Tibial artery (tissue), 4 donors: Measurements from ENCODE around the gene USP10.

Experiments used
- DNase-seq, 2 donors: peaks; one replicate each; pipeline ENCODE4 v3.0.0-alpha.2; 2019
- H3K27ac ChIP-seq, 2 donors: fragments of 200-600 bp; sonication (generic) in 1 of 2; 1 replicate in 1 of 2; 2 replicates in 1 of 2; pipeline ENCODE4 v1.5.1; 2018 to 2019; ENCODE audit warnings: mild to moderate bottlenecking in 1 of 2
- H3K27me3 ChIP-seq, 2 donors: fragments of 200-600 bp; sonication (generic) in 1 of 2; one replicate each; pipeline versions ENCODE4 v1.5.1 to v1.6.0; 2016 to 2019
- H3K36me3 ChIP-seq, 3 donors: fragments of 200-600 bp; sonication (generic) in 2 of 3; one replicate each; pipeline ENCODE4 v1.5.1; 2016 to 2019; ENCODE audit warnings: mild to moderate bottlenecking in 2 of 3
- H3K4me1 ChIP-seq, 4 donors: fragments of 200-600 bp; sonication (generic) in 2 of 4; 1 replicate in 3 of 4; 2 replicates in 1 of 4; pipeline ENCODE4 v1.5.1; 2016 to 2019
- H3K4me3 ChIP-seq, 2 donors: fragments of 200-600 bp; sonication (generic) in 1 of 2; 1 replicate in 1 of 2; 2 replicates in 1 of 2; pipeline ENCODE4 v1.5.1; 2018 to 2019; ENCODE audit warnings: mild to moderate bottlenecking in 2 of 2
- H3K9me3 ChIP-seq, 3 donors: fragments of 200-600 bp; sonication (generic) in 1 of 3; one replicate each; pipeline ENCODE4 v1.5.1; 2016 to 2019
- CTCF ChIP-seq, 2 experiments: fragments of 200-600 bp in 1 of 2; fragments of 450-650 bp in 1 of 2; IDR thresholded peaks; one replicate each; pipeline ENCODE4 v1.5.1; 2017 to 2019; ENCODE audit warnings: antibody characterized with exemption in 2 of 2, mild to moderate bottlenecking in 1 of 2, moderate library complexity in 1 of 2
- intact Hi-C: fragments of 100-400 bp; cut with DNase I; formaldehyde crosslinking; loops from one replicate; pipeline ENCODE4 v1.15.0; 2023; ENCODE audit warnings: low total_unique reads

Gene USP10

GRCh38 chr16:84661418-84662060 is 38.3 kb upstream of the USP10 start:
- no peak for TF ChIP-seq CTCF (IDR thresholded peaks at IDR 0.05)
- no peak for DNase-seq
- Histone ChIP-seq H3K9me3 (no peaks in the 10 kb centered on the region), H3K4me3 (no peak overlapping the region), H3K27me3 (no peaks in the 10 kb centered on the region), H3K36me3 (peaks cover 62 to 99% (median 96%) of the 10 kb centered on the region in 3 donors), H3K4me1 (peaks cover 0 to 14% (median 3%) of the 10 kb centered on the region in 4 donors), H3K27ac (no peak overlapping the region)
- intact Hi-C loops, result no loop called here

GRCh38 chr16:84662471-84662870 is 37.3 kb upstream of the USP10 start:
- peaks cover 0 to 14% (median 3%) of the 10 kb centered on the region in 4 donors for H3K4me1 ChIP-seq
- intact Hi-C loops, result no loop called here
- no peaks in the 10 kb centered on the region for H3K9me3 ChIP-seq
- peaks cover 54 to 95% (median 89%) of the 10 kb centered on the region in 3 donors for H3K36me3 ChIP-seq
- H3K27ac ChIP-seq, result no peak overlapping the region
- H3K27me3 ChIP-seq, result no peaks in the 10 kb centered on the region
- no peak for DNase-seq
- TF ChIP-seq CTCF (IDR thresholded peaks at IDR 0.05), result no peak
- no peak overlapping the region for H3K4me3 ChIP-seq

- H3K27ac ChIP-seq, result no peak overlapping the region
- intact Hi-C loops, result no loop called here
- peaks cover 44 to 95% (median 78%) of the 10 kb centered on the region in 3 donors for H3K36me3 ChIP-seq
Measured at GRCh38 chr16:84663433-84664101, 36.2 kb upstream of the USP10 start.

GRCh38 chr16:84665359-84665758 is 34.4 kb upstream of the USP10 start:
- no peak for TF ChIP-seq CTCF (IDR thresholded peaks at IDR 0.05)
- Histone ChIP-seq H3K36me3 (peaks cover 30 to 80% (median 60%) of the 10 kb centered on the region in 3 donors), H3K4me3 (no peak overlapping the region), H3K27me3 (no peaks in the 10 kb centered on the region), H3K9me3 (no peaks in the 10 kb centered on the region), H3K4me1 (no peaks in the 10 kb centered on the region), H3K27ac (no peak overlapping the region)
- intact Hi-C loops, result no loop called here
- no peak for DNase-seq

More at GRCh38 chr16:84663433-84664101, 36.2 kb upstream of the USP10 start:
- H3K4me3 ChIP-seq, result no peak overlapping the region
- peaks cover 0 to 7% (median 1%) of the 10 kb centered on the region in 4 donors for H3K4me1 ChIP-seq
- DNase-seq, result no peak
- no peaks in the 10 kb centered on the region for H3K27me3 ChIP-seq
- no peaks in the 10 kb centered on the region for H3K9me3 ChIP-seq
- TF ChIP-seq CTCF (IDR thresholded peaks at IDR 0.05), result no peak

GRCh38 chr16:84665843-84666242 is 34.0 kb upstream of the USP10 start:
- Histone ChIP-seq H3K36me3 (peaks cover 26 to 75% (median 55%) of the 10 kb centered on the region in 3 donors), H3K27me3 (no peaks in the 10 kb centered on the region), H3K9me3 (no peaks in the 10 kb centered on the region), H3K27ac (no peak overlapping the region), H3K4me1 (no peaks in the 10 kb centered on the region), H3K4me3 (no peak overlapping the region)
- intact Hi-C loops, result no loop called here
- DNase-seq, result no peak
- TF ChIP-seq CTCF (IDR thresholded peaks at IDR 0.05), result no peak
